Measurements from ENCODE around the gene CNGA1.
"Not testable (repeated sequence)": the region's sequence is repeated elsewhere in the genome, so short reads cannot be mapped to it uniquely, and the experiment has no call there.

Gene CNGA1

DNA sequence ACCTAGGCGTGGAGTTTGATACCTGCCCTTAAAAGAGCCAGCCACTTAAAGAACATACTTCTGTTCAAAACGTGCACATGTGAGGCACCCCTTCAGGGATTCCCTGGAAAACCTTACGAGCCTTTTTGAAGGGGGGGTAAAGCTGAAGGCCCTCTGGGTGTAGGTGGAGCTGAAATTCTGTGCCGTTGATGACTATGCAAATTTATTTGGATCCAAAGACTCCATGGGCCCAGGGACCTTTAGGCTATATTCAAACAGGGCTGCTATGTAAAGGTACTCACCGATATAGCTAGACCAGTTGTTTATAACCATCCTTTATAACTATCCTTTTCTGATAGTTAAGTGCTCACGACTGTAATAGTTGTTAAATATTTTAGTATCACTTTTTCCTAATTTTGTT is 61.8 kb downstream of the CNGA1 start:
- ATAC-seq = no peak
- no peak for DNase-seq

DNA sequence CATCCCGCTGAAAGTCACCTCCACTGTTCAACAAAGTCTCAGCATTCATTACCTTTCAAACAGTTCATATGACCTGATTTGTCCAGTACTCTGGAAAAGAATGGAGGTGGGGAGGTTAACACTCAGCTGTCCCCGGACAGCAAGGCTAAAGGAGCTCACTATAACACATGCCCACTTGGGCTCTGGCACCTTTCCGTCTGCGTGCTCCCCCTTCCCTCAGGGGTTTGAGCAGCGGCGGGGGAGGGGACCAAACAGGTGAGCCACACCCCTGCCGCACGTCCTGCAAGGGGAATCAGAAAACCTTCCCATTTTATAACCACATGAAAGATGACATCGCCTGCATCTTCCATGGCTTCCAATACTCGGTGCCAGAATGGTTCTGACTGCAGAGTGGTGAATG is 62.2 kb downstream of the CNGA1 start:
- ATAC-seq = no peak
- DNase-seq = no peak

DNA sequence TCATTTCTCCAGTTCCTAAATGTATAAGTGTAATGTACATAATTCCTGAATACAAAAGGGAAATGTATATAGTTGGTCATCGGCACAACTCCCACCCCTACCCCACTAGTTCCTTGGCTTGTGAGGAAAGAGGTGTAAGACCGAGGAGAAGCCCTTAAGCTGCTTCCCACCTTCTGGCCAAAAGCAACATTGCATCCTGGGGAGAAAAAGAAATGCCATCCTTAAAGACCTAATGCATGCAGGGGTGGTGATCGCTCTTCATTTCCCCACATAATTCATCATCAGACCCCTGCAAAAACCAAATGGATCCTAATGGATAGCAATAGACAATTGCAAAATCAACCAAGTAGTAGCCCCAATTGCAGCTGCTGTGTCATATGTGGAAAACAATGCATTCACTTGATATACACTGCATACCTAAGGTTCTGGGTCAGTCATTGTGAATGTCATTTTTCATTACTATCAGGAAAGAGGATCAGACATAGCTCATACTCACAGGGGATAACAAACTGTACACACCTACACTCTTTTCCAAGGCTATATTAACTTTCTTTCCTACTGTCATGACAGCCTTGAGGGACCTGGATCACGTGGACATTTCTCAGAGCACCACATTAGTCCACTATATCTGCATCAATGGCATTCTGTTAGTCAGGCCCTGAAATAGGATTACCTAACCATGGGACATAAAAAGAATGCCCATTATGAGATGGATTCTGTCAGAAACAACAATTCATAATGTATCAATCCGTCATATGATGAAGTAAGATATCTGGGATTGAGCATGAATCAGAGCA is 70.4 kb downstream of the CNGA1 start:
- DNase-seq (no peak), ATAC-seq (no peak)

- DNase-seq (no peak), ATAC-seq (no peak)
These were observed 74.2 kb downstream of the CNGA1 start for GRCh38 chr4:47942081-47942819.

DNA sequence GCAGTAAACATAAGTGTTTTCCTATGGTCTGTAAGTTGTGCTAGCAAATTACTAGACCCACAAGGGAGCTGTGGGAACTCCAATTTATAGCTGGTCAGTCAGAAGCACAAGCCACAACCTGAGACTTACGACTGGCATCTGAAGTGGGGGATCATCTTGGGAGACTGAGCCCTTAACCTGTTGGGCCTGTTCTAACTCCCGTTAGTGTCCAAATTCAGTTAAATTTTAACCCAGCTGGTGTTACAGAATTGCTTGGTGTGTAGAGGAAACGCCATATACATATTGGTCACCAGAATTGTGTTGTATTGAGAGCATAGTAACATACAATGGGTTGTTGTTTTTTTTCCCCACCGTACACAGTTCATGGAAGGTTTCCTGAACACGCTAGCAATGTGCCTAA is 77.0 kb downstream of the CNGA1 start:
- DNase-seq = no peak
- ATAC-seq = no peak

- ATAC-seq (no peak), DNase-seq (no peak)
These were observed 80.1 kb downstream of the CNGA1 start for GRCh38 chr4:47936336-47936735.

DNA sequence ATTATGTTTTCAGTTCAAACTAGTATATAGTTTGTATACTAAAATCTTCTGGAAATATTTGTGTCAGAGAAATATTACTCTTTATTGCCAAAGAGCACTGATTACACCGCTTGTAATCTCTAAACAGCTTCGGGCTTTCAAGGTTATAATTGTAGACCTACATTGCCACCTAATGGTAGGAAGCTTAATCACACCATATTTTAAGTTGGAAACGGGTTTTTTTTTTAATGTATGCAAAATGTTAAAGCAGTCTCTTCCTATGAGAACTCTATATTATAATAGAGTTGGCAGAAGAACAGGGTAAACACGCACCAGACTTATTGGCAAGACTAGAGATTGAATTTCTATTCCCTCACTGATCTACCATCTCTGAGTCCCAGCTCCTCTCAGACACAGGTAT is 82.6 kb downstream of the CNGA1 start:
- ATAC-seq (no peak), DNase-seq (no peak)

GRCh38 chr4:47930971-47931804 is 85.3 kb downstream of the CNGA1 start:
- DNase-seq (no peak), ATAC-seq (no peak)

DNA sequence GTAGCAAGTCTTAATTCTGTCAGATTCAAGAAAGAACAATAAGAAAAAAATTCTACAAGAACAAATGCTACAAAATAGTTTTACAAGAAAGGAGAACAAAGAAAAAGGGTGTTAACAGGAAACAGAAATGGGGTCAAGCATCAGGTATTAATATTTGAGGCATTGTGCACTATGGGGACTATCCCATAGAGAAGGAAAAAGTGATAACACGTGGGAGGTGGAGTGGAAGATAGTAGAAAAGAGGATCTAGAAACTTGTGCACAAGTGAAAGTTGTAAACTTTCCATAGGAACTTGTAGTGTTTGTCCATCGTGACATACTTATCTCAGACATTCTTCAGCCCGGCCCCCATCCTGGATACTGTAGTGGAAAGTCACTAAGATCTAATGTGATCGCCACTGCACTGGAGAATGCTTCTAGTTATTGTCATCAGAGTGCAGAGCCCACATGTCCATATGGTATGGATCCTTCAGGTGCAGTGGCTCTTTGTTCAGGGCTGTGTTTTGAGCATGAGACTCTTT is 86.7 kb downstream of the CNGA1 start:
- DNase-seq = no peak

DNA sequence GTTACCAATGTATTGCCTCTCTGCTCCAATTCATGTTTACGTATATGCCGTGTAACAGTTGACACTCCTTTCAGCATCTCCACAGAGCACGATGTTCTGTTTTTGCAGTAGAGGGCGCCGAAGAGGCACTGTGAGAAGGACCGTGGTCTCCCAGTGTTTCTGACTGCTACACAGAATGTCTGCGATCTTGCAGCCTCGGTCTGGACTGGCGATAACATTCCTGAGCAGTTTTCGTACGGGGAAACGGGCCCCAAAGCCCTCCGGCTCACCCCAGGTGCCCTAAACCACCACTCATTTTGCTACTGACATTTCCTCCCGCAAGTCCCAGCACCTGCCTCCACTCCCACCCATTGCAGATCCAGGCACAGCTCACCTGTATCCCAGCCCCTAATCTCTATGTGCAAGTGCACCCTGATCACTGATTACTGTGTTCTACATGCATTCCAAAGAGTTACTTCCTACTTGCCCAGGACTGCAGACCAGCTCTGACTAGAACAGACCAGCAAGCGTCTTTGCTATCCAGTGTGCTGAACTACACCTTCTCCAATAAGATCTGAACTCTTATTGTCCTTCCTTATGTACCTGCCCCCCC is 89.7 kb downstream of the CNGA1 start:
- ATAC-seq (peak; percentile 89), DNase-seq (peak; percentile 64)

More for the DNA sequence above, 86.7 kb downstream of the CNGA1 start:
- no peak for ATAC-seq

GRCh38 chr4:47923261-47923608 is 93.2 kb downstream of the CNGA1 start:
- not testable (repeated sequence) for DNase-seq, ATAC-seq

- DNase-seq, ATAC-seq: not testable (repeated sequence)
These were observed 93.8 kb downstream of the CNGA1 start for GRCh38 chr4:47922436-47923260.

GRCh38 chr4:47917163-47917562 is 99.3 kb downstream of the CNGA1 start:
- not testable (repeated sequence) for DNase-seq, ATAC-seq

DNA sequence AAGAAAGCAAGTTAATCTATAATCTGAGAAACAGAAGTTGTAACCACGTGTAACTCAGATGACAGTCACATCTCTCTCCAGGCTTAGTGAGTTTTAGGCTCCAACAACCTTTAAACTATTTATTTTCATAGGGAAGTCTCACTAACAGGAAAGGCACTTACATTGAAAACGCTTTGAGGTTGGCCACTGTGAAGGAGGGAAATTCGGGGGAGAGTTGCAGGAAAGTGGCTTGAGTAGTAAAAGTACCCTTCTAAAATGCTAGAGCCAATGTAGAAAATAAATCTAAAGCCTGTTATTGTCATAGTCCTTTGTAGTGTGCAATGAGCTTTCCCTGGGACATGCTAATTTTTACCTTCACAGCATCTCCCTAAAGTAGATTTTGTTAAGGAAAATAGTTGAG is 101.1 kb downstream of the CNGA1 start:
- ATAC-seq (no peak), DNase-seq (no peak)

DNA sequence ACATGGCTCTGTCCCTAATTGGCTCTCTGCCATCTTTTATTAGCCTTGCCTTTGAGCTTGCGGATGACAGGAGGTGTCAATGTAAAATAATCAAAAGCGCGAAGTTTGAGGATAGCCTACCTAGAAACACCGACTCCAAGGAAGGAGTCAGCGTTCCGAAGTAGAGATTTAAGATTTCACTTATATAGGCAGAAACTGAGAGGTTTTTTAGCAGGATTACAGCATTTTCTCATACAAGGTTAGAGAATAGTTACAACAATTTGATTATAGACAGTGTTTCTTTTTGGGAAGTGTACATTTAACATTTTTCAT is 101.6 kb downstream of the CNGA1 start:
- ATAC-seq (no peak), DNase-seq (no peak)

DNA sequence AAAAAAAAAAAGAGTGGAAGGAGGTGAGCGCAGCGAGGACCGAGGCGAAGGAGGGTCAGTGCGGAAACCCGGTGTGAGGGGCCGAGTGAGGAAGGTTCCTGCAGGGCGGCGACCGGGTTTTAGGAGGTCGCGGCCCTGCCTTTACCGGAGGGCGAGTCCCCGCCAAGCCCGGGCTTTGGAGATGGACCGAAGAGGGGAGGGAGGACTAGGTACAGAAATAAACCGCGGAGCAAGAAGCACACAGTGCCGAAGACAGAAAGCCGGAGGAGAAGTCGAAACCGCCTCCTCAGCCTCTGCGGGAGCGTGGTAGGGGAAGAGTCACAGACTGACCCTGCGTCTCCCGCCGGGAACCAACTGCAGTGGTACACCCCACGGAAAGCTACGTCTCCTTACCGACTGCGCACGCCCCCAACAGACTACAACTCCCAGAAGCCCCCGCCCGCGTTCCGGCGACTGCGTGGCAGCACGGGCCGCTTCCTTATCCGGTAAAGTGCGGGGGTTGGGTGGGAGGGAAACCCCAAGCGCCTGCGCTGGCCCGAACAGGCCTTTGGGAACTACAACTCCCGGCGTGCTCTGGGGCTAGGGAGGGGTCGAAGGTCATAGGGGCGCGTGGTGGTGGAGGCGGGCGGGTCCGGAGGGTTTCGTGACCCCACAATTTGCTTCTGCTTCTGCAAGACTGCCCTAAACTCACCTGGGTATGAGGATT is 102.1 kb downstream of the CNGA1 start, which contains the start of gene NFXL1:
Gene NFXL1 (minus strand): TSS at position 364 of the 706 bp plus-strand sequence. CDS start 380 bp downstream, outside the sequence.
- DNase-seq (peak; percentile 96), ATAC-seq (peak; percentile 98)

- DNase-seq (peak; percentile 44), ATAC-seq (peak; percentile 19)
These were observed 102.6 kb downstream of the CNGA1 start for GRCh38 chr4:47913861-47914219.

DNA sequence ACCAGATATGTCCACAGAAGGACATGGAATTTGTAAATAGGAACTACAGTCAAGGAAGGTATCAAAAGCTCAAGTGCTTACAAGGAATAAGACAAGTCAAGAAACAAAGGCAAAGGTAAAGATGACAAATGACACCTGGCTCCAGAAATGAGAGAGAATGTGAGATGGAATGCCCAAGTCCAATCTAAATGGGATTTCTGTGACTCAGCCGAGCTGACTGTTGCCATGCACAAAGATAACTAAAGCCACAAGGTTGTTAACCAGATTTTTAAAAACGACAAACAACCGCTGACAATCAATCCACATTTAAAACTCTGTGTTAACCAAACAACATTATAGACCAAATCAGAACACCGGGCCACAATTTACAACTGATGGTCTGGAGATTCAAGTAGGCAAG is 103.2 kb downstream of the CNGA1 start:
- DNase-seq (no peak), ATAC-seq (no peak)

DNA sequence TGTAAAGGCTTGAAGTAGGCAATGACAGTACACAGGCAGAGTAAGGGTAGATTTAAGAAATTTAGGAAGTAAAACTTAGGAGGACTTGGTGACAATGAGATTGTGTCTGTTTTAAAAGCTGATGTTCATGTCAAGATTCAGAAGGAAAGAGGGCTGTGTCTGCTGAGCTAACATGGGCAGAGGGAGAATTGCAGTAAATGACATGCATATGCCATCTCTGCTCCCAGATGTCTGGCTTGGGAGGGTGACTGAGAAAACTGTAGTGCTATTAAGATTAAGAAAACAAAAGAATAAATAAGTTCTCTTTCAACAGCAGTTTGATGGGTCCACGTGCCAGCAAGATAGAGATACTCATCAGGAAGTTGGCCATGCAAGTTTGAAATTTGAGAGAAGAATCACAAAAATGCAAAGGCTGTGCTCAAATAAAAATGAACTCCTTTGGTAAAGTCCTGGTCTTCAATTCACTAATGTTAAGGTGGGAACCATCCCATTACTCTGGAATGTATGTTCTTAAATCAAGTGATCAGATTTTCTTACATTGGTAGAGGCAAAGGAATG is 109.3 kb downstream of the CNGA1 start:
- DNase-seq = no peak
- ATAC-seq = no peak

DNA sequence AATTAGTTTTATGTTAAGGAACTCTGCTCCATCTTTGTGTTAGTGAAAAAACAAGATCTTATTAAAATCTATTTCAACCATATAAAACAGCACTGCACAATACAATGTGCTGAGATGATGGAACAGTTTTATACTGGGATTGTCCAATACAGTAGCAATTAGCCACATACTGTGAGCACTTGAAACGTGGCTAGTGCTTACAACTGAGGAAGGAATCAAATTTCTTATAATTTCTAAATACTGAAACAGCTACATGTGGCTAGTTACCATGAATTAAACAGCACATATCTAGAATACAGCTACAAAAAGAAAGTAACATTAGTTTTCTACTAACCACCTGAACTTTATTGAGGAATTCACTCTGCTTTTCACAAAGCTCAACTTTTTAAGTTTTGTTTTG is 116.8 kb downstream of the CNGA1 start:
- DNase-seq = no peak
- no peak for ATAC-seq

All from stimulated activated naive CD8-positive, alpha-beta T cell treated with anti-CD3 and anti-CD28 coated beads, Interleukin-15, Interleukin-2, amounts not matched to agents 100 U/mL and 50 U/mL, for 24 hours (primary cell).